Panc1 (cell line): ENCODE data around the gene KLRG1. TPM values are rescaled to one million over a fixed set of nuclear protein-coding genes. Genes with fewer than 3 reads are reported as not detected.

Experiments used
- ATAC-seq: fragments of 200-7000 bp; cut with Tn5 transposase; 2 replicates; pipeline ENCODE4 v1.9.1; 2020; ENCODE audit warnings: mild to moderate bottlenecking, moderate library complexity
- BruUV-seq: library from RNA; stranded (reverse); fragments of 400-500 nt; replicated peaks from 2 replicates; lab custom pipeline; 2021; lab: Mats Ljungman, UMichigan
- CTCF ChIA-PET: fragments of 300-600 bp; sonication (Branson Sonifier 250); formaldehyde crosslinking; loops from one replicate; lab custom pipeline; 2022; ENCODE audit warnings: antibody characterized with exemption; lab: Charles Lee
- POLR2A ChIA-PET: fragments of 300-600 bp; sonication (Branson Sonifier 250); formaldehyde crosslinking; loops from one replicate; lab custom pipeline; 2022; ENCODE audit warnings: antibody characterized with exemption; lab: Charles Lee
- DNase-seq: peaks from one replicate; pipeline ENCODE4 v3.0.0-alpha.2; 2010; ENCODE audit warnings: low read depth, low spot score
- H3K27ac ChIP-seq: 2 replicates; pipeline ENCODE4 v1.5.1; 2011; ENCODE audit warnings: mild to moderate bottlenecking, low read length, inconsistent platforms
- H3K27me3 ChIP-seq: fragments of 200-500 bp; sonication (Bioruptor generic); 2 replicates; pipeline ENCODE4 v1.6.0; 2014; ENCODE audit warnings: low read length, inconsistent platforms; ENCODE audit not compliant: control insufficient read depth, insufficient read depth
- H3K36me3 ChIP-seq: fragments of 200-500 bp; sonication (Bioruptor generic); 2 replicates; pipeline ENCODE4 v1.5.1; 2014; ENCODE audit warnings: inconsistent platforms, mild to moderate bottlenecking, low read length, moderate library complexity; ENCODE audit not compliant: control insufficient read depth, insufficient read depth
- H3K4me1 ChIP-seq: 2 replicates; pipeline ENCODE4 v1.5.1; 2011; ENCODE audit warnings: inconsistent platforms, mild to moderate bottlenecking, low read length, moderate library complexity; ENCODE audit not compliant: control insufficient read depth, insufficient read depth
- H3K4me3 ChIP-seq, 2 experiments: 2 replicates each; pipeline ENCODE4 v1.5.1; 2011 to 2012; ENCODE audit warnings: low read depth in 2 of 2, low read length in 2 of 2, mild to moderate bottlenecking in 2 of 2, inconsistent platforms in 1 of 2, moderate library complexity in 1 of 2
- H3K9me3 ChIP-seq: fragments of 200-500 bp; sonication (Bioruptor generic); 2 replicates; pipeline ENCODE4 v1.5.1; 2014; ENCODE audit warnings: low read depth, mild to moderate bottlenecking, inconsistent platforms, low read length, moderate library complexity; ENCODE audit not compliant: control insufficient read depth, insufficient read depth
- CTCF ChIP-seq: fragments of 450-650 bp; IDR thresholded peaks from 2 replicates; pipeline ENCODE4 v1.5.1; 2017; ENCODE audit warnings: mild to moderate bottlenecking
- POLR2AphosphoS5 ChIP-seq: IDR thresholded peaks from 2 replicates; pipeline ENCODE4 v1.6.1; 2012; ENCODE audit warnings: mild to moderate bottlenecking, low read depth, low read length, moderate library complexity
- REST ChIP-seq, 2 experiments: IDR thresholded peaks; 2 replicates each; pipeline ENCODE4 v1.6.1; 2011 to 2012; ENCODE audit warnings: low read depth in 2 of 2, control low read depth in 1 of 2, low read length in 1 of 2, mild to moderate bottlenecking in 1 of 2, moderate library complexity in 1 of 2; ENCODE audit not compliant: insufficient read depth in 1 of 2
- SIN3A ChIP-seq: IDR thresholded peaks from 2 replicates; pipeline ENCODE4 v1.6.1; 2012; ENCODE audit warnings: low read depth, mild to moderate bottlenecking, low read length, moderate library complexity, borderline replicate concordance; ENCODE audit not compliant: insufficient read depth
- TCF7L2 ChIP-seq: IDR thresholded peaks from 2 replicates; pipeline ENCODE4 v1.6.1; 2011; ENCODE audit warnings: mild to moderate bottlenecking, low read depth, low read length, inconsistent platforms
- in situ Hi-C: cut with HindIII; loops from 2 replicates; pipeline ENCODE4 v1.10.0; 2016; ENCODE audit warnings: low sequenced_read_pairs, low pct_unique_long_range_greater_than_20kb
- intact Hi-C: fragments of 100-400 bp; cut with micrococcal nuclease; formaldehyde crosslinking; loops from one replicate; pipeline ENCODE4 v1.10.0; 2022; ENCODE audit not compliant: unreplicated experiment
- total RNA-seq: library from RNA; stranded (reverse); gene quantifications from one replicate; pipeline ENCODE4 v1.2.1, GENCODE V29; 2021; ENCODE audit not compliant: unreplicated experiment

KLRG1 gene
- total RNA-seq, 1 experiment from 2014 or later = 0.69 TPM

GRCh38 chr12:9022592-9022991, 33.2 kb downstream of the KLRG1 start:
- CTCF ChIA-PET = no interaction called here
- no TSS peak for BruUV-seq
- in situ Hi-C loops (no loop called here), intact Hi-C loops (no loop called here)
- no peak for DNase-seq
- Histone ChIP-seq H3K4me1 (no peaks in the 10 kb centered on the region), H3K27me3 (no peaks in the 10 kb centered on the region), H3K9me3 (no peaks in the 10 kb centered on the region), H3K36me3 (no peaks in the 10 kb centered on the region), H3K27ac (no peak overlapping the region), H3K4me3 (no peak overlapping the region)
- POLR2A ChIA-PET = no interaction called here
- no peak for ATAC-seq
- TF ChIP-seq SIN3A = no peak
- no peak for TF ChIP-seq TCF7L2
- TF ChIP-seq REST (IDR thresholded peaks at IDR 0.05; ENCODE audit: insufficient read depth in 1 of 2, low read depth in 2 of 2, low read length in 1 of 2) = no peak
- TF ChIP-seq CTCF = no peak
- no peak for TF ChIP-seq POLR2AphosphoS5

- Histone ChIP-seq H3K9me3 (no peaks in the 10 kb centered on the region), H3K4me1 (no peaks in the 10 kb centered on the region), H3K36me3 (no peaks in the 10 kb centered on the region), H3K4me3 (no peak overlapping the region), H3K27ac (no peak overlapping the region), H3K27me3 (no peaks in the 10 kb centered on the region)
- BruUV-seq = no TSS peak
- no peak for TF ChIP-seq REST (IDR thresholded peaks at IDR 0.05; ENCODE audit: insufficient read depth in 1 of 2, low read depth in 2 of 2, low read length in 1 of 2)
- TF ChIP-seq TCF7L2 = no peak
- no peak for TF ChIP-seq SIN3A
- TF ChIP-seq POLR2AphosphoS5 = no peak
- no peak for TF ChIP-seq CTCF
- ATAC-seq (no peak), DNase-seq (no peak)
- POLR2A ChIA-PET = no interaction called here
- intact Hi-C loops = no loop called here
- CTCF ChIA-PET = no interaction called here
- in situ Hi-C loops = no loop called here
Observed at GRCh38 chr12:9024512-9024911, 35.2 kb downstream of the KLRG1 start.
